ENCODE results near the gene GID4.

GID4 gene

GRCh38 chr17:18045691-18046350 lies 6.6 kb downstream of the GID4 start:
- no peak for DNase-seq

DNA sequence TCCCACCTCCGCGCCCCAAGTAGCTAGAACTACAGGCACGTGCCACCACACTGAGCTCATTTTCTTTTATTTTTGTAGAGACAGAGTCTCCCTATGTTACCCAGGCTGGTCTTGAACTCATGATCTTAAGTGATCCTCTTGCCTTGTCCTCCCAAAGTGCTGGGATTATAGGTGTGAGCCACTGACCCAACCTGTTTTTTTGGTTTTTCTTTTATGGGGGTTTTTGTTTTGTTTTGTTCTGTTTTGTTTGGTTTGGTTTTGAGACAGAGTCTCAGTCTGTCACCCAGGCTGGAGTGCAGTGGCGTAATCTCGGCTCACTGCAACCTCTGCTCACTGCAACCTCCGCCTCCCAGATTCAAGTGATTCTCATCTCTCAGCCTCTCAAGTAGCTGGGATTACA lies 16.4 kb downstream of the GID4 start:
- no peak for DNase-seq

GRCh38 chr17:18056214-18056613 lies 17.0 kb downstream of the GID4 start:
- DNase-seq, result no peak

- DNase-seq, result no peak
These were observed 20.1 kb downstream of the GID4 start for GRCh38 chr17:18059283-18059682.

DNA sequence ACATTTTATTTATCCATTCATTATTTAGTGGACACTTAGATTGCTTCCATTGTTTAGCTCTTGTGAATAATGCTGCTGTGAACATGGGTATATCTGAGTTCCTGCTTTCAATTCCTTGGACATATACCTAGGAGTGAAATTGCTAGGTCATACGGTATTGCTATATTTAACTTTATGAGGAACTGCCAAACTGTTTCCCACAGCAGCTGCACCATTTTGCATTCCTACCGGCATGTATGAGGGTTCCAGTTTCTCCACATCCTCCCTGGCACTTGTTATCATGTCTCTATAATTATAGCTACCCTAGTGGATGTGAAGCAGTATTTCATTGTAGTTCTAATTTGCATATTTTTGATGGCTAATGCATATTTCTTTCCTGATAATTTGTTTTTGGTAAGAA lies 24.8 kb downstream of the GID4 start:
- no peak for DNase-seq

- DNase-seq, result no peak
These were observed 26.3 kb downstream of the GID4 start for GRCh38 chr17:18065546-18065945.

DNA sequence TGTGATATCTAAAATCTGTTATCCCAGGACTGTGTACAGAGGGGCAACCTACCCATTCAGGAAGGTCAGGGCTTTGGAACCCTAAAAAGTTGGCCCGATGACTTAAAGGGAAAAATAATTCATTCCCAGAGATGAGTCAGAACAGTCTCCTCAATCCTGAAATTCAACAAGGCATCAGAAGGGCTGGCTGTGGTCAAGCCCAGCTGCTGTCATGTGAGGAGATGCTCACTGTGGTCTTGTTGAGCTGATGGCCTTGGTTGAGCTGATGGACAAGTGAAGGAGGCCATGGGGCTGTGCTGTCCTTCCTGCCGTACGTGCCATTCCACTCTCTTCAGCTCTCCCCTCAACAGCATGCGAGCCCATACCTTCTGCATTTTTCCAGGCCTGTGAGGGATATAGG lies 27.7 kb downstream of the GID4 start:
- DNase-seq, result no peak

DNA sequence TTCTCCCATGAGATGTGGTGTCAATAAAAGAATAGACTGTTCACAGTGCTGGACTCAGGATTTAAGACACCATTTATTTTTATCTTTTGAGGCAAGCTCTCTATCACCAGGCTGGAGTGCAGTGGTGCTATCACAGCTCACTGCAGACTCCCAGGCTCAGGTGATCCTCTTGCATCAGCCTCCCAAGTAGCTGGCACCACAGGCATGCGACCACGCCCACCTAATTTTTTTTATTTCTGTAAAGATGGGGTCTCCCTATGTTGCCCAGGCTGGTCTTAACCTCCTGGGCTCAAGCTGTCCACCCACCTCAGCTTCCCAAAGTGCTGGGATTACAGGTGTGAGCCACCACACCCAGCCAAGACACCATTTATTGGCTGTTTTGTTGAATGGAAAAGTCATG lies 29.9 kb downstream of the GID4 start:
- DNase-seq, result no peak

- DNase-seq, result no peak
These were observed 31.7 kb downstream of the GID4 start for GRCh38 chr17:18070861-18071340.

DNA sequence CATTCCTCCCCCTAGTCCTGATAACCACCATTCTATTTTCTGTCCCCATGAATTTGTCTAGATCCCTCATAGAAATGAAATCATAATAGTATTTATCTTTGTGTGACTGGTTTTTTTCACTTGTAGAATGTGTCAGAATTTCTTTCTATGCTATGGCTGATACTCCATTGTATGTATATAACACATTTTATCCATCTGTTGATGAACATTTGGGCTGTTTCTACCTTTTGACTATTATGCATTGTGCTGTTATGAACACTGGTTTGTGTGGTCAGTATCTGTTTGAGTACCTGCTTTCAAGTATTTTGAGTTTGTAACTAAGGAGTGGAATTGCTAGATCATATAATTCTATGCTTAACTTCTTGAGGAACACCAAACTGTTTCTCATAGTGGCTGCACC lies 32.5 kb downstream of the GID4 start:
- DNase-seq, result no peak

DNA sequence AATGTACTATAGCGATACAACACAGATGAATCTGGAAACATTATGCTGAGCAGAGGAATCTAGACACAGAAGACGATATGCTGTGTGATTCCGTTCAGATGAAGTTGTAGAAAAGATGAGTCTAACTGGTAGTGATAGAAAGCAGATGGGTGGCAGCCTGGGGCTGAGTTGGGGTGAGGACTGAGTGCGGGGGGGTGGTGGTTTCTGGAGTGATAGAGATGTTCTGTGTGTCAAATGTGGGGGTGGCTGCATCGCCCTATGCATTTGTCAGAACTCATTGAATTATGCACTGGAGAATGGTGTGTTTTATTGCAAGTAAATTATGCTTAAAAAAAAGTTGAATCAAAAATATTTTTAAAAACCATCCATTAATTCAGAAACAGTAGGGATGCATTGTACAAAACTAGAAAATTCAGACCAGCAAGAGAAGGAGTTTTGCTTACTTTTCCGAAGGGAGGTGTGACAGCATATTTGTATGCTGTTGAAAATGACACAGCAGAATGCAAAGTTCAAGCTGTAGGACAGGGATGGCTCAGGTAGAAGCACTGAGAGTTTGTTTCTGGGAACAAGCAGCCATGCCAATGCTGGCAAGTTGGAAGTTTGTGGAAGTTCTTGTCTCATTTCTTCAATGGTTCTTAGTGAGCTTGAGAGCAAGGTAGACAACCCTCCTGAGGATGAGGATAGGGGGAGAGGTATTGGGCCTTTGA lies 35.5 kb downstream of the GID4 start:
- no peak for DNase-seq

GRCh38 chr17:18076936-18077335 lies 37.7 kb downstream of the GID4 start:
- no peak for DNase-seq

- no peak for DNase-seq
These were observed 40.3 kb downstream of the GID4 start for GRCh38 chr17:18079543-18079942.

- no peak for DNase-seq
These were observed 45.0 kb downstream of the GID4 start for GRCh38 chr17:18084256-18084655.

- DNase-seq, result peak; percentile 87
These were observed 48.6 kb downstream of the GID4 start, which contains the start of gene DRG2 for GRCh38 chr17:18087610-18088491. DRG2 (plus strand) TSS chr17:18087948; CDS start chr17:18088024, 76 bp downstream.

DNA sequence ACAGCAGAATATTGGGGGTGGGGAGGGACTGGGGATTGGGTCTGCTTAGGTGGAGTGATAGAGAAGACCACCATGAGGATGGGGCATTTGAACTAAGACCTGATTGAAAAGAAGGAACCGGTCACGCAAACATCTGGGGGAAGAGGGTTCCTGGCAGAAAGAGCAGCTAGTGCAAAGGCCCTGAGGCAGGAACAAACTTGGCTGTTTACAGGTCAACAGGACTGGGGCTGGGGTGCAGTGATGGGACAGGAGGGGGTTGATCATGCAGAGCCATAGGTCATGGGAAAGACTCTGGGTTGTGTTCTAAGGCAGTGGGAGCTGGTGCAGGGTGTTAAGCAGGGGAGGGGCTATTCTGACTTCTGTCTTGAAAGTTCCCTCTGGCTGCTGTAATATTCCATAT lies 50.4 kb downstream of the GID4 start:
- DNase-seq, result no peak

DNA sequence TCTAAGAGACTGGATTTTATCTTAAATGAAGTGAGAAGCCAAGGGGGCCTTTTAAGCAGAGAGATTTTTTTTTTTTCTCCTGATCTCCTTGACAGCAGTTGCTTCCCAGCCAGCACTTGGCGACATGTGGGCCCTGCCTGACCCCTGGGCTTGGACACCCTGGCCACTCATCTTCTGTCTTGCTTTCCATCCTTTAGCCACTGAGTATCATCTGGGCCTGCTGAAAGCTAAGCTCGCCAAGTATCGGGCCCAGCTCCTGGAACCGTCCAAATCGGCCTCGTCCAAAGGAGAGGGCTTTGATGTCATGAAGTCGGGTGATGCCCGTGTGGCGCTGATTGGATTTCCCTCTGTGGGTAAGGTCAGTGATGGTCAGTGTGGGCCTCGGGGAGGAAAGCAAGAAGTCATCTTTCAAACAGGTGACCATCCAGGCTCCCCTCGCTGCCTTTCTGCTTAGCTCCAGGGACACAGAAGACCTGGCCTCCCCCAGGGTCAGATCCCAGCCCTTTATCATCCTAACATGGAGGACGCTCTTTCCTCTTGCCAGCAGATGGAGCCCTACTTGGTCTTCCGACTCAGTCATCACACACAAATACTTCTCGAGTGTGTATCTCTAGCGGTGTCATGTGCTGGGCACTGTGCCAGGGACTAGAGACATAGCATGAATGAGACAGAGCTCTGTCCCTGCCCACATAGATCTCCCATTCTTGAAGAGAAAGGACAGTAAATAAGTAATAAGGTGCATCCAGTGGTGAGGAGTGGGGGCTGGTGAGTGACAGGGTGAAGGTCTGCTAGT lies 54.6 kb downstream of the GID4 start:
- DNase-seq, result no peak

DNA sequence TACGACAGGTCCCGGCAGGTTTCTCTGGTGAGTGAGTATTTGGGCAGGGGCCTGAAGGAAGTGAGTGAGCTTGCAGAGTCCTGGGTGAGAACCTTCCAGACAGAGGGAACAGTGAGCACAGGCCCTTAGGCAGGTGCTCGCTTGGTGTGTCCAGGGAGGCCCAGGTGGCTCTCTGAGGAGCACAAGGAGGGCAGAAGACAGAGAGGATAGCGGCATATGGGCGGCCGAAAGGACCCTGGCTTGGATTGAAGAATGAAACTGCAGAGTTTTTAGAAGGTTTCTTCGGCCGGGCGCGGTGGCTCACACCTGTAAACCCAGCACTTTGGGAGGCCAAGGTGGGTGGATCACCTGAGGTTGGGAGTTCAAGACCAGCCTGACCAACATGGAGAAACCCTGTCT lies 55.2 kb downstream of the GID4 start:
- no peak for DNase-seq

GRCh38 chr17:18099516-18099915 lies 60.3 kb downstream of the GID4 start:
- no peak for DNase-seq

DNA sequence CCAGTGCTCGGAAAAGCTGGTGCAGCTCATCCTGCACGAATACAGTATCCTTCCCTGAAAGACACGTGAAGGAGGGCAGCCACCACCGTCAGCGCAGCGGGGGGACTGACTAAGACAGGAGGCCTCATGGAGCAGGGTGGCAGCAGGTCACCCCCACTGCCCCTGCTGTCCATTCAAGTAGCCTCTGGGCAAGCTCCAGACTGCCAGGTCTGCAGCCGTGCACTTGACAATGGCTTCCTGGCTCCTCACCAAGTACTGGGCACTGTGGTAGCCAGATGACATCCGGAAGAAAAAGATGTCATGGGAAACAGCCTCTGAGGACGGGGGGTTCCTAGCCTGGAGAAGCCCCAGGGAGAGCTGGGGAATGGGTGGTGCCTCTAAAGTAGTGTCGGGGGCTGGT lies 61.4 kb downstream of the GID4 start:
- no peak for DNase-seq

GRCh38 chr17:18101828-18102227 lies 62.6 kb downstream of the GID4 start:
- DNase-seq, result no peak

DNA sequence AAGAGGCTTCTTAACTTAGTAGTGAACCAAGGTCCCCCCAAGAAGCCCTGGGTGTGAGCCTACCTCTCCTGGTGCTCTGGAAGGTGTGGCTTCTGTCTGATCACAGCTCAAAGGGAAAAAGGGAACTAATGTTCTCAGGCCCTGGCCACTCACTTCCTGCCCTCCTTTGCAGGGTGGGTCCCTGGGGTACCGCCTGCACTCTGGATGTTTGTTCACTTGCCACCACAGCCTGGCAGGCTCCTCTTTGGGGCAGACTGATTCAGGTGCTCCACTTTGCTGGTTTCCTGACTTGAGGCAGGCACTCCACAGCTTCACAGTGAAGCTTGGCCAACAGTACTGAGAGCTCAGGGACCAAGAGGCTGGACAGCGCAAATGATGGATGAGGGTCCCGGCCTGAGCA lies 63.4 kb downstream of the GID4 start:
- no peak for DNase-seq

- DNase-seq, result no peak
These were observed 65.8 kb downstream of the GID4 start for GRCh38 chr17:18105027-18105426.

Data from CD4-positive, alpha-beta T cell treated with Interleukin-6 for 4 hours (primary cell).